Measurements from ENCODE around the gene CACNG7.

DNA sequence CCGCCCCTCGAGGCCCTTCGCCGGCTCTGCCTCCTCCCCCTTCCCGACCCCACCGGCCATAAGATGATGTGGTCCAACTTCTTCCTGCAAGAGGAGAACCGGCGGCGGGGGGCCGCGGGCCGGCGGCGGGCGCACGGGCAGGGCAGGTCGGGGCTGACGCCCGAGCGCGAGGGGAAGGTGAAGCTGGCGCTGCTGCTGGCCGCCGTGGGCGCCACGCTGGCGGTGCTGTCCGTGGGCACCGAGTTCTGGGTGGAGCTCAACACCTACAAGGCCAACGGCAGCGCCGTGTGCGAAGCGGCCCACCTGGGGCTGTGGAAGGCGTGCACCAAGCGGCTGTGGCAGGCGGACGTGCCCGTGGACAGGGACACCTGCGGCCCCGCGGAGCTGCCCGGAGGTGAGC, 83.7 kb downstream of the CACNG7 start:
- TF ChIP-seq POLR2A (IDR thresholded peaks at IDR 0.05), result no peak
- no peak for TF ChIP-seq CTCF (IDR thresholded peaks at IDR 0.05)
